ENCODE results near the gene GABRG3.

GABRG3 gene

DNA sequence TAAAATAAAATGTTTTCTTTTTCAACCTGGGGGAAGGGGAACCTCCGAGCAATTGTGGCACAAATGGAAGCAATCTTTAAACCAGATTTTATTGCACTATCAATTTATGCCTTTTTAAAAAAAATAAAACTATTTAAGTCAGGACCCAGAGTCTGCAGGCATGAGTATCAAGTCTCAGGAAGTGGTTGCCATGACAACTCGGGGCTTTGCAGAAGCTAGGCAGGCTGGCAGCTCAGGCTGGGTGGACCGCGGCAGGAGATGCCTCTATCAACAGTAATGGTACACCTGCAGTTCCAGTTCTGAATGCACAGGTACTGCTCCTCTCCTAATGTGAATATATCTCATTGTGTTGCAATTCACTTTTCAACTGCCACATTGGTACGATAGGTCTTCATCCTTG, 447.7 kb downstream of the GABRG3 start:
- DNase-seq (ENCODE audit: extremely low read depth, low read depth): no peak
- no peak overlapping the region for H3K4me3 ChIP-seq (replicated peaks; ENCODE audit: low read depth, low read length)
- TF ChIP-seq, protein P1, sequence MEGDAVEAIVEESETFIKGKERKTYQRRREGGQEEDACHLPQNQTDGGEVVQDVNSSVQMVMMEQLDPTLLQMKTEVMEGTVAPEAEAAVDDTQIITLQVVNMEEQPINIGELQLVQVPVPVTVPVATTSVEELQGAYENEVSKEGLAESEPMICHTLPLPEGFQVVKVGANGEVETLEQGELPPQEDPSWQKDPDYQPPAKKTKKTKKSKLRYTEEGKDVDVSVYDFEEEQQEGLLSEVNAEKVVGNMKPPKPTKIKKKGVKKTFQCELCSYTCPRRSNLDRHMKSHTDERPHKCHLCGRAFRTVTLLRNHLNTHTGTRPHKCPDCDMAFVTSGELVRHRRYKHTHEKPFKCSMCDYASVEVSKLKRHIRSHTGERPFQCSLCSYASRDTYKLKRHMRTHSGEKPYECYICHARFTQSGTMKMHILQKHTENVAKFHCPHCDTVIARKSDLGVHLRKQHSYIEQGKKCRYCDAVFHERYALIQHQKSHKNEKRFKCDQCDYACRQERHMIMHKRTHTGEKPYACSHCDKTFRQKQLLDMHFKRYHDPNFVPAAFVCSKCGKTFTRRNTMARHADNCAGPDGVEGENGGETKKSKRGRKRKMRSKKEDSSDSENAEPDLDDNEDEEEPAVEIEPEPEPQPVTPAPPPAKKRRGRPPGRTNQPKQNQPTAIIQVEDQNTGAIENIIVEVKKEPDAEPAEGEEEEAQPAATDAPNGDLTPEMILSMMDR (IDR thresholded peaks at IDR 0.05; ENCODE audit: low read depth, low read length, missing control alignments): no peak

DNA sequence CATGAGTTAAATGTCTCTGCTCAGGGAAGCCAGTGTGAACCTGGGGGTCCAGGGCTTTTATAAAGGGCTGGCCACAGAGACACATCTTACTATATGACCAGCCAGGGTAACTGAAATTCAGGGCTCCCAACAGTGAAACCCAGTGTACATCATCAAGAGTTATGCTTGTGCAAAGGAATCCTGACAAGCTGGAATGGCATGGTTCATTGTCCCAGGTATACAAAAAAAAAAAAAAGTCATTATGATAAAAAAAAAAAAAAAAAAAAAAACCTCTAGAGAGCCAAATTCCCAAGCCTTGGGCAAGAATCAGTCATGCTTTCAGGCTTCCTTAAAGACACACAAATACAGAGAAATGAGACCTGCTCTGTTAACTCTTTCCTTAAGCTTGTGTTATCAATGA, 452.0 kb downstream of the GABRG3 start:
- no peak overlapping the region for H3K4me3 ChIP-seq (replicated peaks; ENCODE audit: low read depth, low read length)
- TF ChIP-seq, protein P1 (IDR thresholded peaks at IDR 0.05; ENCODE audit: low read depth, low read length, missing control alignments): no peak
- DNase-seq (ENCODE audit: extremely low read depth, low read depth): no peak

DNA sequence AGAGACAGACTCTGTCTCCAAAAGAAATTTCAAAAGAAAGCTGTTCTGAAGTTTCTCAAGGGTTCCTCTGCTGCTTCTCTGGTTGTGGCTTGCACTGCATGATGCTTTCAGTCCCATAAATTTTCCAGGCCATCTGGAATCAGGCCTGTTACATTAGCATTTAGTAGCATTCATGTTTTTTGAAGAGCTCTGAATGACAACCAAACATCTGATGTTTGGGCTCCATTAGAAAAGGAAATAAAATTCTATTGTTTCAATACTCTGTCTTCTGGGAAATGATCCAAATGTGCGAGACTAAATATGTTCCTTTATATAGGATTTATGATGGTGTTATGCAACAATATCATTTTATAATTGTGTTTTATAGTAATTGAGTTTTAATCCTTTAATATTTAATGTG, 455.8 kb downstream of the GABRG3 start:
- TF ChIP-seq, protein P1 (IDR thresholded peaks at IDR 0.05; ENCODE audit: low read depth, low read length, missing control alignments): no peak
- H3K4me3 ChIP-seq (replicated peaks; ENCODE audit: low read depth, low read length): no peak overlapping the region
- DNase-seq (ENCODE audit: extremely low read depth, low read depth): no peak

- H3K4me3 ChIP-seq (replicated peaks; ENCODE audit: low read depth, low read length): no peak overlapping the region
- TF ChIP-seq, protein P1 (IDR thresholded peaks at IDR 0.05; ENCODE audit: low read depth, low read length, missing control alignments): no peak
- DNase-seq (ENCODE audit: extremely low read depth, low read depth): no peak
Measured at GRCh38 chr15:27427276-27427675, 456.3 kb downstream of the GABRG3 start.

DNA sequence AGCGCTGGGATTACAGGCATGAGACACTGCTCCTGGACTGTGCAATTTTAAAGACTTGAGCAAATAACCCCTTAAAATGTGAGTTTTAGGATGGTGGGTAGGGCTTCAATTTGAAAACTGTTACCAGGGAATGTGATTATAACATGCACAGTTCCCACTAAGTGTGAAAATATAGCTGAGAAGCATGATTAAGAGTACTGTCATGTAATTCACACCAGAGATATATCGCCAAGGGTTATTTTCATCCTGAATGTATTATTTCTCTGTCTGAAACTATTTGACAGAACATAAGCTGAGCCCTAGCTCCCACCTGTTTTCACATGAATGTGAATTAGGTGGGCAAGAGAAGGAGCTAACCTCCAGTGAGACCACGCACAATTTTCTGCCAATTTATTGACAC, 457.2 kb downstream of the GABRG3 start:
- no peak for DNase-seq (ENCODE audit: extremely low read depth, low read depth)
- H3K4me3 ChIP-seq (replicated peaks; ENCODE audit: low read depth, low read length): no peak overlapping the region
- TF ChIP-seq, protein P1 (IDR thresholded peaks at IDR 0.05; ENCODE audit: low read depth, low read length, missing control alignments): no peak

DNA sequence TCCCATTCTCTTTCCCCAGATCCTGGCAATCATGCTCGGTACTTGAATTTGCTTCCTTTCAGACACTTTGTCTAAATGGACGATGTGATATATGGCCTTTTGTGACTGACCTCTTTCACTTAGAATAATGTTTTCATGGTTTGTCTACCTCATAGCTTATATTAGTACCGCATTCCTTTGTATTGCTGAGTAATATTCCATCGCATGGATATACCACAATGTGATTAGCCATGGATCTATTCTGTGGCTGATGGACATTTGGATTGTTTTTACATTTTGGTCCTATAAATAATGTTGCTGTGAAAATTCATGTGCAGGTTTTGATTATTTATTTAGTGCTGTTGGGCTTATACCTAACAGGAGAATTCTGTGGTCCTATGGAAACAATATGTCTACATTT, 458.6 kb downstream of the GABRG3 start:
- no peak overlapping the region for H3K4me3 ChIP-seq (replicated peaks; ENCODE audit: low read depth, low read length)
- TF ChIP-seq, protein P1 (IDR thresholded peaks at IDR 0.05; ENCODE audit: low read depth, low read length, missing control alignments): no peak
- DNase-seq (ENCODE audit: extremely low read depth, low read depth): no peak

- H3K4me3 ChIP-seq (replicated peaks; ENCODE audit: low read depth, low read length): no peak overlapping the region
- TF ChIP-seq, protein P1 (IDR thresholded peaks at IDR 0.05; ENCODE audit: low read depth, low read length, missing control alignments): no peak
- DNase-seq (ENCODE audit: extremely low read depth, low read depth): no peak
Measured at GRCh38 chr15:27433604-27434003, 462.6 kb downstream of the GABRG3 start.
